NCI-H128 (cell line): ENCODE results near the gene MVK.

Experiments used
- DNase-seq: peaks from one replicate; lab custom pipeline; 2025; ENCODE audit not compliant: unreplicated experiment; lab: John Stamatoyannopoulos, UW

MVK gene

DNA sequence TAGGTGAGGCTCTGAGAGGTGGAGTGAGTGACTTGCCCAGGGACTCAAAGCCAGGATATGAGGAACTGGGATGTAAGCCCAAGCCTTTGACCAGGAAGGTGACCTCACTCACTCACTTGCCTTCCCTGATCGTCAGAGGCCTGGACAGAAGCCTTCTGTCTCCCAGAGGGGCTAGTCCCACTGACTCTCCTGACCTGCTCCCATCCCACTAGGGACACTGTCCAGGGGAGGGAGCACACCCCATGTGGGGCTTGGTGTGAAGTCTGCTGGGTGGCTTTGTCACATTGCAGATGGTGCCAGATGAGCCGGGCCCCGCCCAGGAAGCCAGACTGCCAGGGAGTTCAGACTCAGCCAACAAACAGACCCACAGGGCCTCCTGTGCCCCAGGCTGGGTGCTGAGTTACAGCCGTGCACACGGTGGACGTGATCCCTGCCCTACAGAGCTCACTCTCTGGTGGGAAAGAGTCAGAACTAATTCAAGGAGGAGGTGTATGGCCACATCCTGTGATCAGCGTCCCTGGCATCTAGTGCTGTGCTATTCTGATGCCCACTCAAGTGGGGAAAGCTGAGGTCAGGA, 28.6 kb upstream of the MVK start:
- no peak for DNase-seq

DNA sequence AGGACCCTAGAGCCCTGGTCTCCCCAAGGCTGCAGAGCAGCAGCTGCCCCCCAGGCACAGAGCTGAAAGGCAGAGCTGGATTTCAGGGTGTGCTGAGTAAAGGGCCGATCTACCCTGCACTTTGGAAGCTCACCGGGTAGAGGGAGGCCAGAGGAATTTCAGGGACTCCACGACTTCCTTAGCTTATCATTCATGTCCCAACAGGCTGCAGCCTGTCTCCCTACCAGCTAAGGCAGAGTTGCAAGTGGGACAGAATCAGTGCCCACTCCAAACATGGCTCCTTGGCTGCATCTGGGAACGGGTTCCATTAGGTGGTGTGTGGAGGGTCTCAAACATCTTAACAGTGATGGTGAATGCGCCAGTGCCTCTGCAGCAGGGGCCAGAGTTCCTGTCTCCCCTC, 27.8 kb upstream of the MVK start:
- no peak for DNase-seq

DNA sequence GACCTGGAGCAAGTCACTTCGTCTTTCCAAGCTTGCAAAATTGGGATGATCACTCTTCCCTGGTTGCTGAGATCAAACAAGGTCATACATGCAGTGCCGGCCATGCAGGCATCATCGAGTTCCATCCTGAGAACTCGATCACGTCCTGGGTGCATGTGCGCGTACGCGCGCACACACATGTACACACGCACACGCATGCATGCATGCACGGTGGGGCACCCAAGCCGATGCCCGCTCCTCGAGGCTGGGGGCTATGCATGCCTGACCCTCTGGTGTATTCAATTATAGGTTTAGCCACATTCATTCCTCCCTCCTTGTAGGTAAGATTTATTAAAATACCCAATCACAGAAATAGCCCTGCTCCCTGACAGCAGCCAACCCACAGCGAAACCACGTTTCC, 26.3 kb upstream of the MVK start:
- no peak for DNase-seq

DNA sequence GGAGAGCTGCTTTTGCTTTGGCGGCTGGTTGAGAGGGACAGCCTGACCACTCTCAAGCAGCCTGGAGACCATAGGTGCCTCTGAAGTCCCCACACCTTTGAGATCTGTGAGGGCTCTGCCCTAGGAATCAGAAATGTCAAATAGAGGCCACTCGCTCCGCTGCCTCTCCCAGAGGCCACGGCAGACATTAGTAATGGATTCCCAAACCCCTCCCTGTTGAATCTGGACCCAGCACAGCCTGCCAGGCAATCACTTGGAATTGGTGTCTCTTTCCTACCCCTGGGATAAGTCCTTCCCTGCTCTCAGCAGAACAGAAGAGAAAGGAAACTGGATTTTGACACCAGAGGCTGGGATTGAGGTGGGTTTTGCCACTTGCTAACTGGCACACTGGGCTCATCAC, 25.3 kb upstream of the MVK start:
- no peak for DNase-seq

DNA sequence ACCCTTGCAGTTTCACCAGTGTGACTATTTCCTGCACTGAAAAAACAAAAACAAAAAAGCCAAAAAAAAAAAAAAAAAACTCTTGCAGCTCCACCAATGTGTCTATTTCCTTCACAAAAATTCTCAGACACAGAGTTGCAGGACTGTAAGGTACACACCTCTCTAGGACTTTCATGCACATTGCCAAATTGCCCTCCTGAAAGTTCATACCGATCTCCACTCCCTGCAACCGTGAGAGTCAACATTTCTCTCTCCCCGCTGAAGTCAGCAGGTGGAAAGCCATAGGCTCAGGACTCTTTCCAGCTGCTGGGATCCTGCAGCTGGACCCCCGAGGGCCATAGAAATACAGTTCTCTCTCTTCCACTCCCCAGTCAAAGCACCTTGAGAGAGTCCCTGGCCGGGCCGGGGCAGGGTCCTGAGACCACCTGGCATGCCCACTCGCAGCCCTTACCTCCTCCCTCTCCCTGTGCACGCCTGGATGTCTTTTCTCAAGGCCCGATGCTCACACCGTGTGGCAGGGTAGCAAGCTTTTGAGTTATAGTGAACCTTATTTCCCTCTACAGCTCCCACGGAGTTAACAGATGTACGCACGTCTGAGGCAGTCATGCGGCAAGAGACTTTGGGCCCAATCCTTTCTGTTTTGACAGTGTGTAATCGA, 23.9 kb upstream of the MVK start:
- DNase-seq, result no peak

DNA sequence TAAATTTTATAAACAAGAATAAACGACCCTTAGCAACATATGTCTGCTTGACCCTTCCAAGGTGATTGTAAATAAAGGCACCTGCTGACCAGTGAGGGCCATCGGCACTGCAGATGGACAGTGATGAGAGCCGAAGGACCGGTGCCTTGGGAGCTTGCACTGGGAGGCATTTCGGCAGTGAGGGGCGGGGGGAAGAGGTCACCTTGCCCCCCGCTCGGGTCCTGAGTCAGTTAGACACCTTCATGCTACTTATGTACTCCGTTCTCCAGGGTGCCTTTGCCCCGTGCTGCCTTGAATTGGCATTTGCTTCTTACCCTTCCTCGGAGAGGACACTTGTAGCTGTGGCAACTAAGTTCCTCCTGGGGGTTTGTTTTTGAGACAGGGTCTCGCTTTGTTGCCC, 23.3 kb upstream of the MVK start:
- no peak for DNase-seq

DNA sequence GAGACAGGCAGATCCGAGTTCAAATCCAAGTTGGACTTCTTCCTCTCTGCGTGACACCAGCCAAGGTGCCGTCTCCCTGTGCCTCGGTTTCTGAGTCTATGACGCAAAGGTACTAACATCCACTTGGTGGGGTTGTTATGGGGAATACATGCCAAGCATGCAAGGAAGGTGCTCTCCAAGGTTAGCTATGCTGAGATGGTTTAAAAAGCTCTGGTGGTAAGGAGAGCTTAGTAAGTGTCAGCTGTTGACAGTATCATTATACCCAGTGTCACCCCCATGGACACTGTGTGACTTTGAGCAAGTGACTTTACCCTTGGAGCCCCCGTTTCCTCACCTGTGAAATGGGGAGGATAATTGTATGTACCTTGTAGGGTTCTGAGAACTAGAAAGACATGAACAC, 22.5 kb upstream of the MVK start:
- no peak for DNase-seq

DNA sequence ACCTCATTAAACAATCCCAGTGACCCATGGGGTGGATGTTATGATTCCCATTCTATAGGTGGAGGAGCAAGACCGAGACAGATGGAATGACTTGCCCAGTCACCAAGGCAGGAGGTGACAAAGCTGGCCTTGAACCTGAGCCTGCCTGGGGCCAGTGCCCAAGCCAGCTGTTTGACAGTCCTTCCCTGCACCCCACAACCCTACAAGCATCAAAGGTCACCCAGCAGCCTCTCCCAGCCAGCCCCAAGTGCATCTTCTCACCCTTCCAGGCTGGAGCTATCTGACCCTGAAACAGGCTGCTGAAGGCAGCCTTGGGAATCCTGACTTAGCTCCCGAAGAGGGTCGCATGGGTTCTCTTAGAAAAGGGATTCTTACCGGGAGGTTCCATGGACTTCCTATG, 20.6 kb upstream of the MVK start:
- no peak for DNase-seq

DNA sequence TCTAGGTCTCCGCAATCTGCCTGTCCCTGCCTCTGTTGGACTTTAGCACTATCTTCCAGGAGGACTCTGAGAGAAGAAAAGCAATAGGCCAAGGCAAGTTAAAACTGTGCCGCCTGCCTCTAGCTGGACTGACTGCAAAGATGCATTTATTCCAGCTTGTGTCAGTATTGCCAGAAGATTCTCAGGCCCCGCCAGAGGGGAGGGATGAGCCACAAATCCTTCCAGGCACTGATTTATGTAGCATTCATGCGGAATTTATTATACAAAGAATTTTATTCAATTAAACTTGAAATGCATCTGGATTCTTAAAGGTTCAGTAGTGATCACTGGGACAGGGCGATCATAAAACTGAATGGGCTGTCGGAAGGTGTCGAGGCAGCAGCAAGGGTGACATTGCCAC, 20.1 kb upstream of the MVK start:
- no peak for DNase-seq

DNA sequence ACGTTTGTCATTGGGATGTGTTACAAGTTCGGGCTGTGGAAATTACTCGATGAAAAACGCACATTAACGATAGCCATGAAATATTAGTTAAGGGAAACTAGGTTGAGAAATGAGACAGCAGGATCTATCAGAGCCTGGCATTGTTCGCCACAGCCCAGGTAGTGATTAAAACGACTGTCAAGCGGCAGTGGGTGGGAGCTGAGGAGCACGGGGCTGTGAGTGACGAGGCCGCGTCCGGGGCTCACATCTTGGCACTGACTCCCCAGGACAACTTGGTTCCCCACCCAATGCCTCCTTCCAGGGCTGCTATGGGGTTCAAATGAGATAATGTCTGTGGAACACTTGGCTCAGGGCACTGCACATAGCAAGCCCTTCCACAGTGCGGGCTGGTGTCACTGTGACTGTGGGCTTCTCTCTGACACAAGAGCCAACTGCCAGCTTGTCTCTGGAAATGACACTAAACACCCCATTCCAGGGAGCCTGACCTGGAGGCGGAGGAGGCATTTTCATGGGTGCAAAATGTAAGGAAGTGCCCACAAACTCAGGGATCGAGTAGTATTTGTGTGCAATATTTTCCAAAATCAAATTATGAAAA, 19.6 kb upstream of the MVK start:
- no peak for DNase-seq

DNA sequence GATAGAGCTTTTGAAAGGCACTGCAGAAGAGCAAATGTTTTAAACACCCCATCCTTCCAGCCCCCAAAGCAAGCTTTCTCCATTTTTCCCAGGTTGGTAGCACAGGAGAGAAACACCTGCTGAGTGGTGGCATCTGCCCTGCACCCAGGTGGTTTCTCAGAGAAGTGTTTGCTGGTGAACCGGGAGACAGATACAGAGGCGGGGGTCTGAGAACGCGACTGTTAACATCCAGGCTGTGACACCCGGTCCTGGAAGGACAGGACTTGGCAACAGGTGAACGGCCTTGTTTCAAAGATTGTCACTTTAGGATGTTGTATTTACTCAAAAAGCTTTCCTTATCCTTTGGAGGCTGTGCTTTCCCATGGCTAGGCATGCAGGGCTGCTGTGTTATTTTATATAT, 18.8 kb upstream of the MVK start:
- DNase-seq, result no peak

DNA sequence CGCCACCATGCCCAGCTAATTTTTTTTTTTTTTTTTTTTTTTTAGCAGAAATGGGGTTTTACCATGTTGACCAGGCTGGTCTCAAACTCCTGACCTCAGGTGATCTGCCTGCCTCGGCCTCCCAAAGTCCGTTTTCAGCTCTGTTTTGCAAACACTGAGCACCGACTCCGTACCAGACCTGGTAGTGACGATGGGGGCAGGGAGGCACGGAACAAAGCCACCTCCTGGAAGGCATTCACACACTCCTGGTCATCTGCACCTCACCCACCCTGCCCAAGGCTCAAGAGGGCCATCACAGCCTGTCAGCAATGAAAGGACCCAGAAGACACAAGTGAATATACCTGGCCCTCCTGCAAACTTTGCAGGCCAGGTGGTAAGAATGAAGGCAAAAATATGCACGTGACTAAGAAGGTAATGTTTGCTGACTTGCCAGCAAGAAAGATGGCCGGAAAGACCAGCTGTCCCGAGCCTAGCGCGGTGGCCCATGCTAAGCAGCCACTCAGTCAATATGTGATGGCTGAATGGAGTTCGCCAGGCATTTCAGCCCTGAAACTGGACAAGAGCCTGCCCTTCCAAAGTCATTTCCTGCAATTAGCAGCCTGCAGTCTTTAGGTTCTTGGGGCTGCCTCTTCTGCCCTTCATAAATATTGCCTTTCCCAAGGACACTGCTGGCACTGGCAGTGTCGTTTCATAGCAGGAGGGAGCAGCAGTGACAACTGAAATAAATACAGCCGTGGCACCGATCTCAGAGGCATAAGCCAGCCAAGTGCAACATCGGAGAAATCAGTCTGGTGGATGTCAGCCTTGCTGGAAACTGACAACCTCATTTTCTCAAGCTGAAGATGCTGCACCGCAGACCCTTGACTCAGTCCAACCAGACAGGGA, 17.9 kb upstream of the MVK start:
- no peak for DNase-seq

DNA sequence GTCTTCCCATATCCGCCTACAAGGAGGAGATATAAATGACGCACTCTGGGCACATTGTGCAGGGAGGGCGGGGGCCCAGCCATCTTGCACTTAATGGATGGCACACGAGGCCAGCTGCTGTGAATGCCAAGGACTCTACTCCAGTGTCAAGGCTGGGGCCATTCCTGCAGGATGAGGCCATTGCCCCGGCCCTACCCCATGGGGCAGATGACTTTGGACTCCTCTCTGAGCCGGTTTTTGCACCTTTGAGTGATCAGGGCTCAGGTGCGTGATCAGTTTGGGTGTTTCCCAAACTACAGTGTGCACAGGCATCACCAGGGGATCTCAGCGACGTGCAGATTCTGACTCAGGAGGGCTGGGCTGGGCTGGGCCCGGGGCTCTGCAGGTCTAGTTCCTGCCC, 16.4 kb upstream of the MVK start:
- DNase-seq, result no peak

DNA sequence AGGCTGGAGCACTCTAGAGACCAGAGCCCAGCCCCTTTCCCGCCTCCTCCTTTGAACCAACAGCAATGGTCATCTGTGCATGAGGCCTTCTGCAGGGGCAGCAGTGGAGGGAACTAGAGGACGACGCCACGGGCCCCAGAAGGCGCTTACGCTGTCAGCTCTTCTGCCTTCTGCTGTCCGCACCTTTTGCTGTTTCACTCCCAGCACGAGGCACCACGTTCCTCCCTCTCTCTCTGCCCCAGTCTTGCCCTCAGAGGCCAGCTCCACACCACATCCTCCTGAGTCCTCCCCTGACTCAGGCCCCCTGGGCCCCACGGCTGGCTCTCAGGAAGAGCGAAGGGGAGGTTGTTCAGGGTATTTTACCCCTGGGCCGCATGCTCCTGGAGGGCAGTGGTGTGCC, 15.8 kb upstream of the MVK start:
- no peak for DNase-seq

DNA sequence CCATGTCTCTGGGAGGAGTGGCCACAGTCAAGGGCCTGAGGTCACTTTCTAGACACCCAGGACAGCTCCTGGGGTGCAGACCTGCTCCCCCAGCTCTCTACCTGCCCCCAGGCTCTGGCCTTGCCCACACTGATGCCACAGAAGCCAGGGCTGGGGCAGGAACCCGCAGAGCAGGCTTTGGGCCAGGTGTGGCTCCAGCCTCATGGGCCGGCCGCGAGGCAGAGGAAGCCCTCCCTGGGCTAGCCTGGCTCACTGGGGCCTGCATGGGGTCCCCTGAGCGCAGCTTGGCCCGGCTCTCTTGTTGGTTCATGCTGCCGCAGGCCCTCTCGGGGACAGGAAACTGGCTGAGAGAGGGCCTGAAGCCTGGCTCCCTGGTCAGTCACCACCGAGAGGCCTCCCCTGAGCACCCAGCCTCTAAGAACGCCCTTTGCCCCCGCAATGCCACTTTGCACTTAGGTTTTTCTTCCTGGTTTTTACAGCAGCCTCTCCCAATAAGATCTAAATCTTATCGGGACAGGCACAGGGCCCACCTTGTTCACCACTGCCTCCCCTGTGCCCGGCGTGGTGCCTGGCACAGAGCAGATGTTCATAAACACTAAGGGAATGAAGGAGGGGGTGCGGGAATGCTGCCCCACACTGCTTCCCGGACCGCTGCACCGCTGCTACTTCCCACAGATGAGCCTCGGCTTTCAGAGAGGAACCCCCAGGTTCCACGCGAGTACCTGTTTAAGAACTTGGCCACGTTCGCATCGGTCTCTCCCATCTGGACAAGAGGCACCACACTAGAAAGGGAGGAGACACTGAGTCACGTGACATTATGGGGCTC, 15.0 kb upstream of the MVK start:
- no peak for DNase-seq

DNA sequence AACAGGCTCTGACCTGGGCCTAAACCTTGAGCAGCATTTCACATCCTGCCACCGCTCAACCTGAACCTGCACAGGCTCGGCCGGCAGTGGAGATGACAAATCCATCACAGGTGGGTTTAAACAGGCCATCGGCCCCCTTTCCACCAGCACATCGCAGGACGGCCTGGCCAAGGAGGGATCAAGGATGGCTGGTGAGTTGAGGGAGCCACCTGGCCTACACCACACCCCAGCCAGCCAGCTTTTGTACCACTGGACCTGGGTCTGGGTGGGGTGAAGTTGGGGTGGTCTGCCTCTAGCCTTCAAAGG, 14.4 kb upstream of the MVK start:
- no peak for DNase-seq

DNA sequence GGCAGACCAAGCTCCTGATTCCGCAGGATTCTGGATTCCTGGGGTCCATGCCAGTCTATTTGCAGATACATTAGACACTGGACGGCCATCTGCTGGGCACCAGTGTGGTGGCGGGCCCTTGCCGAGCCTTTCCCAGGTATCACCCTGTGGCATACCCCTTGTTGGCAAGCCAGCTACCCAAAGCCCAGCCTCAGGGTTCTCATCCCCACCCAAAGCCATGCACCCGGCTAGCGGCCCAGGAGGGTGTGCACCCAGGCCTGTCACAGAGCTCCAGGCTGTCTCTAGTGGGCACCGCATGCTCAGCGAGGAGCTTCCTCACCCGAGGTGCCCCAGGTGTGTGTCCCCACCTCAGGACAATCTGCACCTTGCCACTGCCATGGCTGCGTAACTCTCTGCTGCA, 14.0 kb upstream of the MVK start:
- no peak for DNase-seq

DNA sequence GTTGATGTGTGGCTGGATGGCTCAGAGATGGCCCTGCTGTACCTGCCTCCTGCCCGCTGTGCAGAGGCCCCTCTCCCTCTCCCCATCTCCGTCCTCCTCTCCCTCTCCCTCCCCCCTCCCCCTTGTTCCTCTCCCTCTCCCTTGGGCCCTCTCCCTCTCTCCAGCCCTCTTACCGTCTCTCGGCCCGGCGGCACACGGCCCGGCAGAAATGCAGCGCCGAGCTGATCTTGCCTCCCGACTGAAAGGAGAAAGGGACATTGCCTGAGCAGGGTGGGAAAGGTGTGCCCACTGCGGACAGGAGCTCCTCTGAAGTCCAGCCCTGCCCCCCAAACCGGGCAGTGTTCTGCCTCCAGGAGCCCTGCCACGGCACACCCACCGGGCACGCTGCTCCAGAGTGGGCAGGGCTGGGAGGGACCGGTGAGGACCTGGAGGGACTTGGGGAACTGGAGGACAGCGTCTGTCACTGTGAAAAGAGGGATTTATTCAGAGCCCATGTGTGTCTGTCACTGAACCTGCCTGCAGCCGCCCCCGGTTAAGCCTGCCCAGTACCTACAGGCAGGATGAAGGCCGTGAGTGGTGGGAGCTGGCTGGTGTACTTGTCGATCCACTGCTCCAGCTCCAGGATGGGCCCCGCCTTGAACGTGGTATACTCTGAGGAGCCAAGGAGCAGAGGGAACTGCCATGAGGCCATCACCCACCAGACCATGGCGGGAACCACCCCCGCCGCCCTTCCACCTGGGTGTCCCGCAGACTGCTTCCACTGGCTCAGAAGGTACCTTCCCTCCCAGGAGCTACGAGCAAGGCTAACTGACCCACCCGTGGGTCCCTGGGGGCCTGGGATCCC, 12.5 kb upstream of the MVK start:
- no peak for DNase-seq

DNA sequence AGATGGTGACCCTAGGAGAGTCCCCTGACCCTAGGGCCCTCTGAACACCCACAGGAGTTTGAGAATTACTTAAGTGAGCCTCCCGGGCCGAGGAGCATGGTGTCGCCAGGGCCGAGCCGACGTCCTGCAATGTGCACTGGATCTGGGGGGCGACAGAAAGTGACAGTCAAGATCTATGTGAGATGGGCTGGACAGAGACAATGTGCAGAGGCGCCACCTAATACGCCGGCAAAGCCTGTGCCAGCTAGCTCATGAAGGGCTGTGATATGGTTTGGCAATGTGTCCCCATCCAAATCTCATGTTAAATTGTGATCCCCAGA, 11.9 kb upstream of the MVK start:
- no peak for DNase-seq

DNA sequence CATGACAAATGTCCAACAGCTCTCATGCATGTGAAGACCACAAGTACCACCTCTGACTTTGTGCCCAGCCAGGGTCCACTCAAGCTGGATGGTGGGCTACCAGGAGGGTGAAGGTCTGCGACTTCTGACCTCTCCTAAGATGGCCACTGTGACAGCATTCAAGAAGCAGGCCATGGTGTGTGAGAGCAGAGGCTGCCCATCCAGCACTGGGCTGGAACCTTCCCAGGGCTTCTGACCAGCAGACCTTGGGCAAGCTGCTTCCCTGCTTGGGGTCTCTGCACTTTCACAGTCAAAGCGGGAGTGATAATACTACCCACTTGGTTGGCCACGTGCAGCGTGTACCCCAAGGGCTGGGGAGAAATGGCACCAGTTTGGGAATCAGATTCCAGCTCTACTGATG, 10.7 kb upstream of the MVK start:
- no peak for DNase-seq
